ENCODE data around the gene F11R. TPM values are rescaled to one million over a fixed set of nuclear protein-coding genes. Genes with fewer than 3 reads are reported as not detected.
"Not testable (repeated sequence)": the region's sequence is repeated elsewhere in the genome, so short reads cannot be mapped to it uniquely, and the experiment has no call there.

The F11R gene
- total and polyA plus RNA-seq, 4 donors: 25.8 to 80.4 (median 45.6) TPM

DNA sequence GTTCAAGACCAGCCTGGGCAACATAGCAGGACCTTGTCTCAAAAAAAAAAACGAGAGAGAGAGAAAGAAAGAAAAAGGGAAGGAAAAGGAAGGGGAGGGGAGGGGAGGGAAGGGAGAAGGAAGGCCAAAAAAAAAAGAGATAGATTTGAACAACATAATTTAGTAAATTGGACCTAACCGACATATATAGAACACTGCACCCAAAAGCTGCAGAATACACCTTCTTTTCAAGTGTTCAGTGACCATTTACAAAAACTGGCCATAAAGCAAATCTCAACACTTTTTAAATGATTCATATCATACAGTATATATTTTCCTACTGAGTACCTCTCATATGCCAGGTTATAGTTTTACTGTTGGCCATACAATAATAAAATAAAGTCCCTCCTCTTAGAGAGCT lies 10.9 kb upstream of the F11R start:
- Histone ChIP-seq H3K27me3 (ENCODE audit: control insufficient read depth in 4 of 4, insufficient read depth in 4 of 4, low read length in 3 of 4) (no peaks in the 10 kb centered on the region), H3K9ac (ENCODE audit: low read depth in 1 of 2, low read length in 2 of 2) (no peak overlapping the region), H3K9me3 (ENCODE audit: control insufficient read depth in 4 of 4, low read length in 3 of 4) (no peaks in the 10 kb centered on the region), H3K4me1 (ENCODE audit: control insufficient read depth in 4 of 4, insufficient read depth in 4 of 4, low read length in 3 of 4) (peaks cover 3 to 12% (median 9%) of the 10 kb centered on the region in 4 donors), H3K4me3 (ENCODE audit: low read depth in 1 of 3, low read length in 3 of 3) (no peak overlapping the region), H3K27ac (ENCODE audit: low read depth in 1 of 2, low read length in 2 of 2) (no peak overlapping the region), H3K36me3 (ENCODE audit: control insufficient read depth in 4 of 4, insufficient read depth in 3 of 4, low read depth in 1 of 4, low read length in 3 of 4) (no peaks in the 10 kb centered on the region)
- no peak for TF ChIP-seq EGR1 (IDR thresholded peaks at IDR 0.05; ENCODE audit: low read depth in 2 of 2)
- no peak for TF ChIP-seq NR2F2 (IDR thresholded peaks at IDR 0.05)
- TF ChIP-seq YY1 (IDR thresholded peaks at IDR 0.05): no peak
- TF ChIP-seq GABPA (IDR thresholded peaks at IDR 0.05 in 1 of 2, conservative IDR thresholded peaks at IDR 0.05 in 1 of 2): no peak
- TF ChIP-seq TAF1 (conservative IDR thresholded peaks at IDR 0.05): no peak
- no peak for TF ChIP-seq HNF4G (IDR thresholded peaks at IDR 0.05)
- TF ChIP-seq RAD21 (IDR thresholded peaks at IDR 0.05): no peak
- no peak for TF ChIP-seq FOXA2 (IDR thresholded peaks at IDR 0.05)
- TF ChIP-seq MAX (IDR thresholded peaks at IDR 0.05): no peak
- no peak for TF ChIP-seq JUND (IDR thresholded peaks at IDR 0.05)
- no peak for DNase-seq (ENCODE audit: low spot score)
- 70% methylated on average over 2 of the region's 2 CpGs for WGBS

- H3K9ac ChIP-seq (ENCODE audit: low read depth in 1 of 2, low read length in 2 of 2); H3K27me3 ChIP-seq (ENCODE audit: control insufficient read depth in 4 of 4, insufficient read depth in 4 of 4, low read length in 3 of 4); H3K4me3 ChIP-seq (ENCODE audit: low read depth in 1 of 3, low read length in 3 of 3); H3K27ac ChIP-seq (ENCODE audit: low read depth in 1 of 2, low read length in 2 of 2); H3K36me3 ChIP-seq (ENCODE audit: control insufficient read depth in 4 of 4, insufficient read depth in 3 of 4, low read depth in 1 of 4, low read length in 3 of 4); H3K9me3 ChIP-seq (ENCODE audit: control insufficient read depth in 4 of 4, low read length in 3 of 4); DNase-seq (ENCODE audit: low spot score): not testable (repeated sequence)
- 98% methylated on average over 32 of the region's 32 CpGs for WGBS
- H3K4me1 ChIP-seq (ENCODE audit: control insufficient read depth in 4 of 4, insufficient read depth in 4 of 4, low read length in 3 of 4): peaks cover 3 to 12% (median 9%) of the 10 kb centered on the region in 4 donors
Observed at GRCh38 chr1:161029466-161029865, 8.5 kb upstream of the F11R start.

- not testable (repeated sequence) for H3K4me1 ChIP-seq (ENCODE audit: control insufficient read depth in 4 of 4, insufficient read depth in 4 of 4, low read length in 3 of 4); H3K9me3 ChIP-seq (ENCODE audit: control insufficient read depth in 4 of 4, low read length in 3 of 4); H3K27ac ChIP-seq (ENCODE audit: low read depth in 1 of 2, low read length in 2 of 2); H3K9ac ChIP-seq (ENCODE audit: low read depth in 1 of 2, low read length in 2 of 2); H3K4me3 ChIP-seq (ENCODE audit: low read depth in 1 of 3, low read length in 3 of 3); H3K36me3 ChIP-seq (ENCODE audit: control insufficient read depth in 4 of 4, insufficient read depth in 3 of 4, low read depth in 1 of 4, low read length in 3 of 4); H3K27me3 ChIP-seq (ENCODE audit: control insufficient read depth in 4 of 4, insufficient read depth in 4 of 4, low read length in 3 of 4); DNase-seq (ENCODE audit: low spot score)
- WGBS: 74% methylated on average over 1 of the region's 1 CpG
Observed at GRCh38 chr1:161026954-161027353, 6.0 kb upstream of the F11R start.

DNA sequence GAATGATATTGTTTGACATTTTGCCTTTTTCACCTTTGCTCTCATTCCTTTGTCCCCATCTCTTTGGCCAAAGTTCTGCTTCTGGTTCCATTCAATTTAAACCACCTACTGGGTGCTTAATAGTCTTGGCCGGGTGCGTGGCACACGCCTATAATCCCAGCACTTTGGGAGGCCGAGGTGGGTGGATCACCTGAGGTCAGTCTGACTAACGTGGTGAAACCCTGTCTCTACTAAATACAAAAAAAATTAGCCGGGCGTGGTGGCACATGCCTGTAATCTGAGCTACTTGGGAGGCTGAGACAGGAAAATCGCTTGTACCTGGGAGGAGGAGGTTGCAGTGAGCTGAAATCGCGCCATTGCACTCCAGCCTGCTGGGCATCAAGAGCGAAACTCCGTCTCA lies 1.5 kb upstream of the F11R start:
- WGBS: 93% methylated on average over 12 of the region's 12 CpGs
- not testable (repeated sequence) for H3K27me3 ChIP-seq (ENCODE audit: control insufficient read depth in 4 of 4, insufficient read depth in 4 of 4, low read length in 3 of 4); H3K9me3 ChIP-seq (ENCODE audit: control insufficient read depth in 4 of 4, low read length in 3 of 4); H3K36me3 ChIP-seq (ENCODE audit: control insufficient read depth in 4 of 4, insufficient read depth in 3 of 4, low read depth in 1 of 4, low read length in 3 of 4); H3K27ac ChIP-seq (ENCODE audit: low read depth in 1 of 2, low read length in 2 of 2); H3K4me3 ChIP-seq (ENCODE audit: low read depth in 1 of 3, low read length in 3 of 3); H3K9ac ChIP-seq (ENCODE audit: low read depth in 1 of 2, low read length in 2 of 2); DNase-seq (ENCODE audit: low spot score)
- H3K4me1 ChIP-seq (ENCODE audit: control insufficient read depth in 4 of 4, insufficient read depth in 4 of 4, low read length in 3 of 4): peaks cover 11 to 28% (median 18%) of the 10 kb centered on the region in 4 donors

GRCh38 chr1:161021970-161022353 lies 1.0 kb upstream of the F11R start:
- no peak overlapping the region for H3K4me3 ChIP-seq (ENCODE audit: low read depth in 1 of 3, low read length in 3 of 3)
- TF ChIP-seq GABPA (IDR thresholded peaks at IDR 0.05 in 1 of 2, conservative IDR thresholded peaks at IDR 0.05 in 1 of 2): no peak
- no peak for TF ChIP-seq RAD21 (IDR thresholded peaks at IDR 0.05)
- TF ChIP-seq REST (IDR thresholded peaks at IDR 0.05): no peak
- no peak for TF ChIP-seq HNF4A (conservative IDR thresholded peaks at IDR 0.05)
- TF ChIP-seq ZBTB33 (IDR thresholded peaks at IDR 0.05): peak; percentile 8
- no peak for TF ChIP-seq RXRA (IDR thresholded peaks at IDR 0.05)
- peak in 1 of 2 donors; percentile 11 for TF ChIP-seq JUND (IDR thresholded peaks at IDR 0.05)
- WGBS: 85% methylated on average over 2 of the region's 2 CpGs
- H3K36me3 ChIP-seq (ENCODE audit: control insufficient read depth in 4 of 4, insufficient read depth in 3 of 4, low read depth in 1 of 4, low read length in 3 of 4): no peaks in the 10 kb centered on the region
- no peak for DNase-seq (ENCODE audit: low spot score)
- no peaks in the 10 kb centered on the region for H3K27me3 ChIP-seq (ENCODE audit: control insufficient read depth in 4 of 4, insufficient read depth in 4 of 4, low read length in 3 of 4)
- H3K4me1 ChIP-seq (ENCODE audit: control insufficient read depth in 4 of 4, insufficient read depth in 4 of 4, low read length in 3 of 4): peaks cover 11 to 32% (median 18%) of the 10 kb centered on the region in 4 donors
- no peak overlapping the region for H3K9ac ChIP-seq (ENCODE audit: low read depth in 1 of 2, low read length in 2 of 2)
- H3K9me3 ChIP-seq (ENCODE audit: control insufficient read depth in 4 of 4, low read length in 3 of 4): no peaks in the 10 kb centered on the region
- H3K27ac ChIP-seq (ENCODE audit: low read depth in 1 of 2, low read length in 2 of 2): peak overlapping the region; percentile 82 to 92

All from liver (tissue), 9 donors.